ENCODE results near the gene RAB15.

RAB15 gene

GRCh38 chr14:64987438-64987767, 15.3 kb upstream of the RAB15 start:
- DNase-seq = no peak

DNA sequence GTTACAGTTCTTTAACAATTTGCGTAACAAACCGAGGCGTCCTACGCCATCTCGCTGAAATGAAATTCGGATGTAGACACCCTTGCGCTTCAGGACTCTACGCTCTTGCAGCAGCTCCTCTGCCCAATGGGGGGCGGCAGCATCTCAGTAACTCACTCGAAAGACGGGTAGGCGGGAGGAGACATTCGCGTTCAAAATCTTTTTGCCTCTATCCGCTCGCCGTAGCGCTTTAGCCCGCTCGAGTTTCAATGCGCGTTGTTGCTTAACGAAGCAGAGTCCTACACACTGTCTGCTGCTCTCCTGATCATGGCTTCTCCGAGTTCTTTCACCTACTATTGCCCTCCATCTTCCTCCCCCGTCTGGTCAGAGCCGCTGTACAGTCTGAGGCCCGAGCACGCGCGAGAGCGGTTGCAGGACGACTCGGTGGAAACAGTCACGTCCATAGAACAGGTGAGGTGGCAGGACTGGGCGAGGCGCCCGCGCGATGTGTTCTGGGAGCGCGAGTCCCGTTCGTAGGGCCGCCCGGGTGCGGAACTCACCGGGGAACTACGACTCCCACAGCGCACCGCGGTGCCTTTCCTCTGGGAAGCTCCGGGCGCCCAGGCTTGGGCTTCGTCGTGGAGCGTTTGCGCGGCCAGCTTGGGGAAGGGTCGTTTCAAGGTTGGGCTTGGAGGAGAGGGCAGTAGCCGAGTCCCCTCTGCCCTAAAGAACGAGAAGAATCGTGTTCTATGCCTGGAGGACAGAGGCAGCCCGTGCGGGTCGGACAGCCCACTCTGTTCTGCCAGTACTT, 14.7 kb upstream of the RAB15 start, which contains the start of gene FNTB:
FNTB (plus strand) TSS at position 248 of the 790 bp plus-strand sequence; CDS start at position 307, 59 bp downstream.
- DNase-seq = peak; percentile 78 to 81 (median 80)

GRCh38 chr14:64983439-64984310, 11.5 kb upstream of the RAB15 start:
- DNase-seq = no peak

GRCh38 chr14:64979336-64980074, 7.4 kb upstream of the RAB15 start:
- DNase-seq = no peak

DNA sequence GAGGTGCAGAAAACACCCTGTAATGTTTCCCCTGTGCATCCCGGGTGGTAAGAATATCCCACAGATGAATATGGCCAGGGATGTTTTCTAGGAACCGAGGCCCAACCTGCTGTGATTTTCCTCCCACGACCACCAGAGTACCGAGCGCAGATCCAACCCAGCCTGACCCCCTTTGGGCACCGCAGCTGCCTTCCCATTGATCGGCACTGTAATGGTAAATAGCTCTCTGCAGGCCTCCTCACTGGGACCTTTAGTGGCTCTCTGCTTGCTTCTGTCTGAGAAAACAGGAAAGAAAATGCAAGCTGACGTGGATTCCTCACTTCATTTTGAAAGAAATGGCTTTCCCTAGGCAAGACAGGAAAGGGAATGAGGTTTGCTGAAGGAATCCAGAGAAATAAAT, 2.4 kb upstream of the RAB15 start:
- DNase-seq = no peak

- no peak for DNase-seq
Observed at GRCh38 chr14:64973826-64974225, 1.7 kb upstream of the RAB15 start.

DNA sequence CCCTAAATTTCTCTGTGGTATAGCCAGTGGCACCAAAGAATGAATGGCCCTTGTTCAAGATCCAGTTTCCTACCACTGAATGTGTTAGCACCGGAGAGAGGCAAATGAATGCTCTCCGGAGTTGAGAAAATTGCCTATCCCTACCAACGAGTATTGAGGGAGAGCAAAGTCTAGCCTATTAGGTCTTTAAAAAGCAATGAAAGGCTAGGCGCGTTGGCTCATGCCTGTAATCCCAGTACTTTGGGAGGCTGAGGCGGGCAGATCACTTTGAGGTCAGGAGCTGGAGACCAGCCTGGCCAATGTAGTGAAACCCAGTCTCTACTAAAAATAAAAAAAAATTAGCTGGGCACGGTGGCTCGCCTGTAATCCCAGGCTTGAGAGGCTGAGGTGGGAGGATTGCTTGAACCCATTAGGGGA, 898 bp upstream of the RAB15 start:
- DNase-seq = no peak

- no peak for DNase-seq
Observed at GRCh38 chr14:64971491-64971942, 619 bp downstream of the RAB15 start.

DNA sequence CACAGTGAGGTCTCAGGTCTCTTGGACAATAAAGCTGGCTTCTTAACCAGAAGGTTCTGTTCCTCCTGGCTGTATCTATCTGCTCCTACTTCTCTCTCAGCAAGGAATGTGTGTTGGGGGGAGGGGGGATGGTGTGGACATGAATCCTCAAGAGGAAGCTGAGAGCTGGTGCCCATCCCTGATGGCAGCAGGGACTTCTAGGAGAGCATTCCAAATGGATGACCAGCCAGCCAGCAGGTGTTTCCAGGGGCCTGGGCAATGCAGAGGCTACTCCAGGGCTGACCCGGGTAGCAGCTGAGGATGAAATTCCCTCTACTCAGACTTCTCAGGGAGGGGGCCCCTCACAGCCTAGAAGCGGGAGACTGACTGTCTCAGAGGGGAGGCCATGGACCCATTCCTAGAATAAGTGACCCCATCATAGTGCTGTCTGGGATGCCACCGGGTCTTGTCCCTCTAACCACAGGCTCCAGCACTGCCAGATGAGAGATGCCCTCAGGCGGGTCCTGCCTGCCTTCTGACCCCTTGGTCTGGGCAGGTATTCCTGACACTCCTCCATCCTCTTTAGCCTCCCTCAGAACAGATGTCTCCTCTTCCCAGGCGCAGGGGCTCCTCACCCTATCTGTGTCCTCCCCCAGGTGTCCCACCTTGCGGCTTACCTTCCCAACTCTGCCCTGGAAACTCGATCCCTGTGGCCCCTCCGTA, 1.2 kb downstream of the RAB15 start:
- no peak for DNase-seq

GRCh38 chr14:64970041-64970440, 2.1 kb downstream of the RAB15 start:
- no peak for DNase-seq

DNA sequence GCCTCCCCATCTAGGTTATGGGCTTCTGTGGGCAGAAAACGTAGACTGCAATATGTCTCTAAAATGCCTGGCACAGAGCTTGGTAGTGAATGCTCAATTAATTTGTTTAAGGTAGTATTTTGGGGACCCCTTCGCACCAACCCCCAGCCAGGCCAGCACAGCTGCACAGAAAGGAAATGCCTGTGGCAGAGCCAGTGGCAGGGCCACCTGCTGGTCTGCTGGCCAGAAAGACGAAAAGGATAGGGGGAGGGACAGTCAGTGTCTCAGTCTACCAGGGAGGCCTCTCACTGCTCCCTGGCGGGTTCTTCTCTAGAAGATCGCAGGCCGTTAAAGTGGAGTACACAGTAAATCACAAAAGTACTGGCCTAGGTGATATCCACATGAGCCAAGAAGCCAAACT, 3.5 kb downstream of the RAB15 start:
- no peak for DNase-seq

GRCh38 chr14:64968167-64968566, 4.0 kb downstream of the RAB15 start:
- DNase-seq = no peak

- no peak for DNase-seq
Observed at GRCh38 chr14:64966976-64967375, 5.2 kb downstream of the RAB15 start.

GRCh38 chr14:64965356-64966000, 6.7 kb downstream of the RAB15 start:
- DNase-seq = no peak

GRCh38 chr14:64963611-64964010, 8.5 kb downstream of the RAB15 start:
- DNase-seq = no peak

DNA sequence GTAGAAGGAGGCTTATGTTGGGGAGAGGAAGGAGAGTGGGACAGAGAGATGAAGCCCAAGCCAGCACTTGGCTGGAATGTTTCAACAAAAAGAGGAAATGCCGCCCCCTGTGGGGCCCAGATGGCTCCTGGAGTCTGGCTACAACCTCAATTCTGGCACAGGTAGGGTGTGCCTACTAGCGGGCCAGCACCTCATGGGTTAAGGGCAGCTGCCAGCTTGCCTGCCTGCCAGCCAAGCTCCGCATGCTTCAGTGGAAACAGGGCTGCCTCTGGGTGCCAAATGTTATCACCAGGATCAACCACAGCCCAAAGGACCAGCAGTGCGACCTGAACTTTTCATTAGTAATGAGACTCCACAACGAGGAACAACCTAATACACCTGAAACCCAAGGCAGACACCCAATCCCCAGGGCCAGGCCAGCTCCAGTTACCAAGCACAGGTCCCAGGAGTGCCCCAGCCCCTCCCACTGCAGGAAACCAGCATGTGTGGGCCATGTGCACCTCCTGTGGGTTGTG, 11.3 kb downstream of the RAB15 start:
- DNase-seq = no peak

- no peak for DNase-seq
Observed at GRCh38 chr14:64958743-64959142, 13.4 kb downstream of the RAB15 start.

- DNase-seq = no peak
Observed at GRCh38 chr14:64958201-64958600, 13.9 kb downstream of the RAB15 start.

GRCh38 chr14:64956697-64957406, 15.3 kb downstream of the RAB15 start:
- DNase-seq = no peak

GRCh38 chr14:64955297-64955696, 16.8 kb downstream of the RAB15 start:
- DNase-seq = no peak
